IPS-NIHi11 (cell line): ENCODE data around the gene ALPK3.

Source experiments
- DNase-seq: peaks from one replicate; pipeline ENCODE4 v3.0.0; 2012; ENCODE audit warnings: mixed read lengths, low spot score

The ALPK3 gene

GRCh38 chr15:84893607-84894006 is 76.5 kb downstream of the ALPK3 start:
- no peak for DNase-seq

- no peak for DNase-seq
Measured at GRCh38 chr15:84894736-84895425, 77.7 kb downstream of the ALPK3 start.

GRCh38 chr15:84898761-84899160 is 81.6 kb downstream of the ALPK3 start:
- DNase-seq, result no peak

- DNase-seq, result no peak
Measured at GRCh38 chr15:84899750-84900149, 82.6 kb downstream of the ALPK3 start.

GRCh38 chr15:84901540-84901939 is 84.4 kb downstream of the ALPK3 start:
- no peak for DNase-seq

GRCh38 chr15:84903751-84904150 is 86.6 kb downstream of the ALPK3 start:
- DNase-seq, result no peak

GRCh38 chr15:84904419-84904818 is 87.3 kb downstream of the ALPK3 start:
- DNase-seq, result no peak

- DNase-seq, result no peak
Measured at GRCh38 chr15:84905016-84905916, 88.1 kb downstream of the ALPK3 start.

GRCh38 chr15:84907731-84908130 is 90.6 kb downstream of the ALPK3 start:
- no peak for DNase-seq

- no peak for DNase-seq
Measured at GRCh38 chr15:84908564-84908963, 91.4 kb downstream of the ALPK3 start.

- DNase-seq, result no peak
Measured at GRCh38 chr15:84909029-84909428, 91.9 kb downstream of the ALPK3 start.

GRCh38 chr15:84909782-84910181 is 92.6 kb downstream of the ALPK3 start:
- no peak for DNase-seq

- no peak for DNase-seq
Measured at GRCh38 chr15:84910928-84911623, 93.9 kb downstream of the ALPK3 start.

GRCh38 chr15:84911879-84912660 is 94.9 kb downstream of the ALPK3 start:
- DNase-seq, result no peak

GRCh38 chr15:84913360-84913723 is 96.2 kb downstream of the ALPK3 start:
- no peak for DNase-seq

- DNase-seq, result no peak
Measured at GRCh38 chr15:84914351-84914750, 97.2 kb downstream of the ALPK3 start.

GRCh38 chr15:84914909-84915605 is 97.9 kb downstream of the ALPK3 start:
- DNase-seq, result peak; percentile 68

GRCh38 chr15:84915606-84915958 is 98.4 kb downstream of the ALPK3 start:
- DNase-seq, result no peak

- no peak for DNase-seq
Measured at GRCh38 chr15:84917452-84917851, 100.3 kb downstream of the ALPK3 start.

- DNase-seq, result no peak
Measured at GRCh38 chr15:84919106-84919667, 102.0 kb downstream of the ALPK3 start.

GRCh38 chr15:84921121-84921520 is 104.0 kb downstream of the ALPK3 start:
- no peak for DNase-seq
